GM18517 (cell line): ENCODE measurements around the gene RAD51AP2.
"Not testable (repeated sequence)": the region's sequence is repeated elsewhere in the genome, so short reads cannot be mapped to it uniquely, and the experiment has no call there.

Experiments used
- ATAC-seq: cut with Tn5 transposase; IDR thresholded peaks from one replicate; pipeline ENCODE4 v1.9.1; 2021; ENCODE audit warnings: mild to moderate bottlenecking, moderate library complexity; ENCODE audit not compliant: unreplicated experiment

RAD51AP2 gene

DNA sequence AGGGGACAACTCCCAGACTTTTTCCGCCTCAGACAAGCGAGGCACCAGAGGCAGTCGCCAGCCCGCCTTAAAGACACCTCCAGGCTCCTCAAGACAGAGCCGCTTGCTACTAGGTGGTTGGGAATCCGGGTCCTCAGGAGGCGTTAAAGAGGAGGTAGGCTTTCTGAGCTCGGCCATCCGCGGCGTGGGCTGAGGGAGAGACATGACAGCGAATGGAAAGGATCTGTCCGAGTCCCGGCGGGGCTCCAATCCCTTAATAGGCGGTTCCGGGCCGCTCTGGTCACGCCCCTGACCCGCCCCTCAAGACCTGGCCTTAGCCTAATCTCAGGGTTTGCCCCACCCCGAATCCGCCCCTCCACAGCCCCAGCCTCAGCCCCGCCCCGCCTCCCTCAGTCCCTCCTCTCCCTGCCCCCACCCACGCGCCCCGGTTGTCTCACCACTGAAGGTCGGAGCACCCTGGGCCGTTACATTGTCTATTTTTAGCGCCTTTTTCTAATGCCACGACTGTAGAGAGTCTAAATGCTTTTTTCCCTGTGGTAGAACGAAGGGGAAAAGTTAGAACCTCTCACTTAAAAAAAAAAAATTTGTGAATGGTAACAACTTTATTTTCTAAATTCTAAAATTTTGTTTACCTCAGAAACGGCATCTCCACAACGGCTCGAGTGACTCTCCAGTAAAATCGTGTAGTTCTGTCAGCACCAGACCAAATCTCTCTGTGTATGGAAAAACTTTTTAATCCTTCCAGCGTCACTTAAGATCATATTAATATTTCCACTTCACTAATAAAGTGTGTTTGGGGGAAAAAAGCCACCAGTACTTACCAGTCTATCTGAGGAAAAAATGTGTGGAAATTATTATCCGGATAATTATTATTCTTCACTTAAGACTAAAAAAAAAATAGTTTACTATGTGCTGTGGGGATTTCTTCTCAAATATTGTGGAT, at the start of gene RAD51AP2:
TSS of gene RAD51AP2 (minus strand) at position 229 of the 943 bp plus-strand sequence. CDS start at position 204, 25 bp downstream.
- peak; percentile 68 for ATAC-seq

DNA sequence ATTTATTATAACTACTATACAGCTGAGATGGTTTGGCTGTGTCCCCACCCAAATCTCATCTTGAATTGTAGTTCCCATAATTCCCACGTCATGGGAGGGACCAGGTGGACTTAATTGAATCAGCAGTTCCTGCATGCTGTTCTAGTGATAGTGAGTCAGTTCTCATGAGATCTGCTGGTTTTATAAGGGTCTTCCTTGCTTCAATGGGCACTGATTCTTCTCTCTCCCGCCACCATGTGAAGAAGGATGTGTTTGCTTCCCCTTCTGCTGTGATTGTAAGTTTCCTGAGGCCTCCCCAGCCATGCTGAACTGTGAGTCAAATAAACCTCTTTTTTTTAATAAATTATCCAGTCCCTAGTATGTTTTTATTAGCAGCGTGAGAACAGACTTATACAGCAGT, 47.5 kb upstream of the RAD51AP2 start:
- not testable (repeated sequence) for ATAC-seq

- no peak for ATAC-seq
Observed at GRCh38 chr2:17558878-17559277, 40.6 kb upstream of the RAD51AP2 start.

GRCh38 chr2:17558053-17558452, 39.8 kb upstream of the RAD51AP2 start:
- no peak for ATAC-seq

DNA sequence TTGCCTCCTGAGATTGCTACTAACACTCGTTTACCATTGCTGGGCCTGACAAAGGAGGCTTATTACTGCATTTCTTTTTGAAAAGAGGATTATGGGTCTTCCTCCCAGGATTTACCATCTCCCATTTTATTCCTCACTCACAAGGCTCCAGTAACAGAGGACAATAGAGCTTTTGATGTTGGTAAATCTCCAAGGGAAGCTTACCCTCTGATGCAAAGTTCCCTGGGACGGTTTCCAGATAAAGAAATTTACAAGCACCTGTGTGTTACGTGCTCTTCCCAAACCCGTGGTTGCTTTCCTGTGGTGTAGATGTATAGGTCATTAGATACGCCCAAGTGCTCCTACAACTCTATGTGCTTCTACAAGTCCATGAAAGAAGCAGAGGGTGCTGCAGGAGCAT, 39.4 kb upstream of the RAD51AP2 start:
- no peak for ATAC-seq

DNA sequence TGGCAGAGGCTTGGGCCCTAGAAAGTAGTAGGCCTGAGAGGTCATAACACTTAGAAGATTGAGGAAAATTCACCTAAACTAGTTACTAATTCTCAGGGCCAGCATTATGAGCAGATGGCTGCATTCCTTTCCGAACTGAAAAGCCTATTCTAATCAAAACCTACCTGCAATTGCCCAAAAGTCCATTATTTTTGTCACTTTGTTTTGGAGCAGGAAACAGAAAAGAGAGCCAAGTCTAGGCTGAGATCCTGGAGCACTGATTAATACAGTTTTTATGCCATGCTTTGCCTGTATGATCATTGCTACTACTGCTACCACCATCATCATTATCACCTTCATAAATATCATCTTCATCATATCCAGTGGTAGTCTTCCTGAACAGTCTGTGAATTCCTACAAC, 36.9 kb upstream of the RAD51AP2 start:
- ATAC-seq, result no peak

DNA sequence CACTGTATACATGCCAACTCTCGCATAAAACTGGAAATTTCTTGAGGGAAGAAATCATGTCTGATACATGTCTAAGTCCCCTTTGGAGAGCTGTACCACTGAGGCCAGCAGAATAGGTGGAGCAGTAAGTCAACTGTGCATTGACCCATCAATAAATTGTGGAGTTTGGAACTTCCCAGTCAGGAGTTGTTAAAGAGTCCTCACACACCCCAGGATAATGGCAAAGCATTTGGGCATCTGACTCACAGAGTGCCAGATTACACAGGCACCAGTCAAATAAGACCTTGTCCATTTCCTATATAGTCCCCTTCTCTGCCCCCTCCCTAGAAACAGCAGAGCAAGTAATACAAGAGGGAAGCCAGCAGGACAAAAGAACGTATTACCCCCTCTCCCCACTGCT, 32.7 kb upstream of the RAD51AP2 start:
- no peak for ATAC-seq

DNA sequence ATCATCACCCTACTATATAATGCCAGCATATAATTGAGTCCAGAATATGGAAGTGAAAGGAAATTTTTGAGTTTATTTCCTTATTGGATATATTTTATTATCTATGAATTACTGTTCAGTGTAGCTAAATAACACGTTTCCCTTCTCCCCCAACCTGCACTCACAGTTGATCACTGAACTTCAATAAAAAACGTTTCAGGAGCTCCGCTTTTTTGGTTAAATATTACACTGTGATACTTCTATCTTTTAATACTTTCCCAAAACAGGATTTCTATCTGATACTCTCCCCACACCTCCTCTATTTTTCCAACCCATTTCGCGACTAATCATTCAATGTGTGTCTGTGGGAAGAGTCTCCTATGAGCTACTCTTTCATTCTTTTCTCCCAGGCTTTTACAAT, 29.5 kb upstream of the RAD51AP2 start:
- no peak for ATAC-seq

DNA sequence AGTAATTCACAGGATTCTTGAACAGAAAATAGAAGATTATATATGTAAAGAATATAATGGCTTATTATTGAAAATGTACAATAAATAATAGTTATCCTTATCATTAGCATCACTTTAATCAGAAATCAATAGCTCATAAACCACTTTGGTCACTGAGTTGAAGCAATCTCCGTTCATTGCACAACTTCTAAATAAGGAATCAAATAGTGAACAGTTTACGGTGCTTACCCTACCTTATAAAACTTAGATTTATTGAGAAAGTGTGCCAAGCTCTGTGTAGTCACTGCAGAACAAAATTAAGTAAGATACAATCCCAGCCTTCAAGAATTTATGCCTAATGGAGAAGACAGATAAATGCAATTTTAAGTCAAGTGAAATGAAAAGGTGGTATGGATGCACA, 29.0 kb upstream of the RAD51AP2 start:
- no peak for ATAC-seq

DNA sequence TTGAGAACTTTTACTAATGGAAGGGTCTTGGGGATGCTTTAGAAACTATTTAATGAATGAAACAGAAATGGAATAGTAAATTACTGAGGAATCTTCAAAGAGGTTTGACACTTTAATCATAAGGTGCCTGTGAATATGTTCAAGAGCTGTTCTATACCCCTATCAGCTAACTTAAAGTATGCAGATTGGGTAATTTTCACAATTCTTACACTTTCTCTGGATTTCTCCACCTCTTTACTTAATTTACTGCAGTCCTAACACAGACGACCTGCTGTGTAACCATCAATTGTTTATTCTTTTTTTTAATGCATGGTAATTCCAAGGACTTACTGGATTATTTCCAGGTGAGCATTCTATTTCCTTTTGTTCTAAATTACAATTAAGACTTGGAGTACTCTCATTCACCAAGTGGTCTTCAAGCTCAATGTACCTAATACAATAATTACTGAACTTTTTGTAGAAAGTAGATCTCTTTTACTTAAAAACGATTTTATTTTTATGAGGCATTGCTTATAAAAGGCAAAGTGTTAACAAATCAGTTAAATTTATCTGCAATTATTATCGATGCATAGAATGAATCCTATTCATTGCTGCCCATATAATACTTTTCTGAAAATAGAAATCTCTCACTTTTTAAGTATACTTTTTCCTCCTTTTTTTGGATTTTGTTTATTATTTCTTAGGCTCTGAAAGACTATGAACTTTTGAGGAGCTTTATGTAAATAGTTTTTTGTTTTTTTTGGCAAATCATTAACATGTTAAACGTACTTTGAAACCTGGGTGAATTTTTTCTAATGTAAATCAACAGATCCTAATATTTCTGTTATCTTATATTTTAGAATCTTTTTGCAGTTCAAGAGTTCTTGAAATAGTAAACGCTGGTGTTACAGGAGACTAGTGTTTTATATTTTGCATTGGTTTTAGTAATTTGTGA, 27.7 kb upstream of the RAD51AP2 start:
- ATAC-seq, result no peak

- ATAC-seq, result no peak
Observed at GRCh38 chr2:17544256-17544655, 26.0 kb upstream of the RAD51AP2 start.

GRCh38 chr2:17543848-17544247, 25.6 kb upstream of the RAD51AP2 start:
- no peak for ATAC-seq

DNA sequence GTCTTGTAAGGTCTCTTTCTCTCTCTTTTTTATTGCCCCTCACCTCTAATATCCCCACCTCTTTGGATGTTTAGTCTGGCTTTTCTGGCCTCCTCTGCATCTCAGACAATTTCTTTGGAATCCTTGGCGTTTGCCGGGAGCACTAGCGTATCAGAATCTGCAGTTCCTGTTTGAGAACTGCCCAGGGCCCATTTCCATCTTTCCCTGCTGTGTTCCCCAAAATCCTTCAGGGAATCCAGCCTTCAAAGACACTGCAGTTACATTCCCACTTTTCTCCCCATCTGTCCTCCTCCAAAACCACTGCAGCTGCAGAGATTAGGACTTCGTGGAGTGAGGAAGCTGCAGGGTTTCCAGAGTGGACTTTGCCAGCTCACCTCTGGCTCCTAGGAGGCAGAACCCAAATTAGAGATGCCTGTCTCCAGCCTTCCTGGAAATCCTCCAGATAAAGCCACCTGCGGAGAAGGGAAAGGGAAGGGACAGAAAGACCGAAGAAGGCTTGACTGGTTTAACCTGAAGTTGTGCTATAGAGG, 25.0 kb upstream of the RAD51AP2 start:
- no peak for ATAC-seq

- ATAC-seq, result no peak
Observed at GRCh38 chr2:17542471-17542870, 24.2 kb upstream of the RAD51AP2 start.

- no peak for ATAC-seq
Observed at GRCh38 chr2:17541531-17541950, 23.3 kb upstream of the RAD51AP2 start.

DNA sequence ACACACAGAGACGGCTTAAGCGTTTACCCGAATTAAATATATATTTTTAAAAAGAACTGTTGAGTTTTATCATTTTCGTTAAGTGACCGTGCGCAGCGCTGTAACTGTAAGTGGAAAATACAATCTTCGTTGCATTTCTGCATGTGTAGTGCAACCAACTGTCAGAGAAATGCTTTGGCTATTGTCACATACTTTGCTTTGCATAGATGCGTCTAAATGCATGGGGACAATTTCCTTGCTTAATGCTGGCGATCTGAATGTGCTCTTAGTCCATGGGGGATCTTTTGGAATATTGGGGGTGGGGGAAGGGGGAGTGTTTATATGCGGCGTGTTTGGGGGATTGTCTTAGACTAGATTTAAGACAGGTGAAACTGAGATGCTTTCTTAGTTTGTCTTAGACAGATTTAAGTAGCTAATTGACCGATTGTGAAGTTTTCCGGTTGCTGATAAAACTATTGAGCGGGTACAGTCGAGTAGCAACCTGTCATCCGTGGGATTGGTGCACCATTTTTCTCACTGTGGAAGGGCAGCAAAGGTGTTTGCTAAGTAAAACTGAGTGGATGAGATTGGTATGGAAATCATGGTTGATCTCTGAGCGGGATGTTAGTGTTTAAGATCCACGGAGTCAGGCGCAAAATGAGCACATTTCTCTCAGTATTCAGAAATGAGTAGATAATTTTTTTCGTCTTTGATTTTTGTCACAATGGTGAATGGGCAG, 22.7 kb upstream of the RAD51AP2 start:
- ATAC-seq, result no peak

GRCh38 chr2:17540093-17540812, 22.0 kb upstream of the RAD51AP2 start, which contains the start of gene VSNL1:
Gene VSNL1 (plus strand): TSS chr2:17540696. CDS start chr2:17592075, 51,379 bp downstream.
- ATAC-seq, result no peak

GRCh38 chr2:17539611-17540092, 21.4 kb upstream of the RAD51AP2 start:
- ATAC-seq, result no peak

DNA sequence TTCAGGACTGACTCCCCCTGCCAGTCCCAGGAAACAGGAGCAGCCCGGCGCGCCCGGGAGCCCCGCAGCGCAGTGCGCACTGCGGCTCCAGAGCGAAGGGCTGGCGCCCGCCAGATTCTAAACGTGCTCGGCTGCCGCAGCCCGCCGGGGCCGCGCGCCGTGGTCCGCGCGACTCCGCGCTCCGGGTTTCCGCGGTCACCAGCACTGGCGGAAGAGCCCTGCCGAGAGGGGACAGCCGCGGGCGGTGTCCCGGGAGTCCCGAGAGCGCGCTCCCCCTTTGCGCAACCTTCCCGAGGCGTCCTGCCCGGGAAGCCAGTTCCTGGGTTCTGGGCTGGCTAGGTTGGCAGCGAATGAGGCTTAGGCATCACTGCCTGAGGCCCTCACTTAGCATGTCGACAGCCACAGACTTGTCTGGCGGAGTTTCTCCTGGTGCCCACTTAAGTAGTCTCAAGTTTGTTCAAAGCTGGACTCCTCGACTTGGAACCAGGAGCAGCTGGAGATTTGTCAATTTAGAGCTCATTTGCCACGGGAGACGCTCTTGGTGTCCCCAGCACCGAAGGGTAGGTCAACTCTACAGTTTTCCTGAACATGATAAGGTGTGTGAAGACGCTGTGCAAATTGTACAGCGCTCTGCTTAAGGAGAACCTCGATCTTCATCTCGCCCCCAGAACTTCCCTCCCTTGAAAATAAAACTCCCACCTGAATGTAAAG, 20.8 kb upstream of the RAD51AP2 start:
- peak; percentile 54 for ATAC-seq
